ENCODE results near the gene KHNYN. TPM values are rescaled to one million over a fixed set of nuclear protein-coding genes. Genes with fewer than 3 reads are reported as not detected.

KHNYN gene
- total and polyA plus RNA-seq, 9 donors = 35.1 to 84.8 (median 65.2) TPM

DNA sequence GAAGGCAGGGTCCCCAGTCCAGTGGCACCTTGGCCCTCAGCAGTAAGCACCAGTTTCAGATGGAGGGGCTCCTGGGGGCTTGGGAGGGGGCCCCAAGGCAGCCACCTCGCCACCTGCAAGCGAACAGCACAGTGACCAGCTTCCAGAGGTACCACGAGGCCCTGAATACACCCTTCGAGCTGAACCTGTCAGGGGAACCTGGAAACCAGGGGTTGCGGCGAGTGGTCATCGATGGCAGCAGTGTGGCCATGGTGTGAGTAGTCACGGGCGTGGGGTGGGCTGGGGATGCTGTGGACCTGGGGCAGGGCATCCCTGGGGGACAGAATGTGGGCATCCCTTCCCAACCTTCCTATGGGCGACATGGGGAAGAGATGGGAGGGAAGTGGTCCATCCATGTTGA is 19.8 kb upstream of the KHNYN start:
- H3K36me3 ChIP-seq = no peaks in the 10 kb centered on the region
- intact Hi-C loops (cut with DNase I) = no loop called here
- 93 to 95% (median 94%) methylated on average over 10 of the region's 10 CpGs for WGBS, 3 donors

DNA sequence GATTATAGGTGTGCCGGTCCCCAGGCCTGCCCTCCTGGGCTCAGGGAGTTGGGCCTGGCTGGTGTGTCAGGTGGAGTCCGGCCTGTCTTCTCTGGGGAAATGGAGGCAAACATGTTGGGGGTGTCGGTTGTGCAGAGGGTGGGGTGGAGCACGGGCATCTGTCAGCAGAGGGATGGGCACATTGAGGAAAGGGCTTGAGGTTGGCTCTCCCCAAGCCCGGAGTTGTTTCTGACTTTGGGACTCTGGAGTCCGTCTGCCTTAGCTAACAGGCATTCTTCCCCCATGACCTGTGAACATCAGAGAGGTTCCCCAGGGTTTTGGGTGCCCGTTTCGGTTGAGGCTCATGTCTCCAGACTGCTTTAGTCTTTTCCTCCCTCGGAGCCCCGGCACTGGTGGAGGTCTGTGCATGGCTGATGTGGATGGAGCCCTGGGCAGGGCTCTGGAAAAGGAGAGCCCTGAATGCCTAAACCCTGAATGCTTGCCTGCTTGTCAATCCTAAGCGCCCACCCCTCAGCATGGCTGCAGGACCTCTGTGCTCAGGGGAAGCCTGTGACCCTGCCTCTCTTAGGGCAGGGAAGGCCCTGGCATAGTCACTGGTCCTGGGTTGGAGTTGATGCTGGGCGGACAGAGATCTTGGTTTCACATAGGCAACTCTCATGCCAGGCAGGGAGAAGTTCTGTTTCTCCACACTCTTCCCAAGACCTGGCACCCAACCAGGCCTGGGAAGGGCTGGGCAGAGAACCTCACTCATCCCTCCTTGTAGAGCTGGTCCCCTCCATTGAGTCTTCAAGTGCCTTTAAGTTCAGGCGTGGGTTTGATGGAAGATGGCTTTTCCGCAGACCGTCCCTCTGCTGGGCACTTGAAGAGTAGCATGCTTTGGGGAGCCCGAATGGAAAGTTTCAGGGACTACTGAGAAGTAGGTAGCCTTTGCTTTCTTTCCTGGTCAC is 18.0 kb upstream of the KHNYN start:
- Histone ChIP-seq H3K4me3 (no peak overlapping the region), H3K36me3 (no peaks in the 10 kb centered on the region), H3K9me3 (no peaks in the 10 kb centered on the region), H3K4me1 (ENCODE audit: insufficient read depth) (peaks cover 5% of the 10 kb centered on the region), H3K27me3 (no peaks in the 10 kb centered on the region), H3K27ac (no peak overlapping the region)
- no peak for TF ChIP-seq POLR2A (IDR thresholded peaks at IDR 0.05)
- TF ChIP-seq, protein P1, sequence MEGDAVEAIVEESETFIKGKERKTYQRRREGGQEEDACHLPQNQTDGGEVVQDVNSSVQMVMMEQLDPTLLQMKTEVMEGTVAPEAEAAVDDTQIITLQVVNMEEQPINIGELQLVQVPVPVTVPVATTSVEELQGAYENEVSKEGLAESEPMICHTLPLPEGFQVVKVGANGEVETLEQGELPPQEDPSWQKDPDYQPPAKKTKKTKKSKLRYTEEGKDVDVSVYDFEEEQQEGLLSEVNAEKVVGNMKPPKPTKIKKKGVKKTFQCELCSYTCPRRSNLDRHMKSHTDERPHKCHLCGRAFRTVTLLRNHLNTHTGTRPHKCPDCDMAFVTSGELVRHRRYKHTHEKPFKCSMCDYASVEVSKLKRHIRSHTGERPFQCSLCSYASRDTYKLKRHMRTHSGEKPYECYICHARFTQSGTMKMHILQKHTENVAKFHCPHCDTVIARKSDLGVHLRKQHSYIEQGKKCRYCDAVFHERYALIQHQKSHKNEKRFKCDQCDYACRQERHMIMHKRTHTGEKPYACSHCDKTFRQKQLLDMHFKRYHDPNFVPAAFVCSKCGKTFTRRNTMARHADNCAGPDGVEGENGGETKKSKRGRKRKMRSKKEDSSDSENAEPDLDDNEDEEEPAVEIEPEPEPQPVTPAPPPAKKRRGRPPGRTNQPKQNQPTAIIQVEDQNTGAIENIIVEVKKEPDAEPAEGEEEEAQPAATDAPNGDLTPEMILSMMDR (IDR thresholded peaks at IDR 0.05) = peak in 1 of 3 donors; percentile 32
- intact Hi-C loops (cut with DNase I) = no loop called here
- peak in 3 of 5 donors; percentile 26 to 42 (median 31) for DNase-seq
- WGBS, 3 donors = 71 to 76% (median 71%) methylated on average over 16 of the region's 16 CpGs

More for the DNA sequence above, 19.8 kb upstream of the KHNYN start:
- H3K27me3 ChIP-seq = no peaks in the 10 kb centered on the region
- no peak overlapping the region for H3K4me3 ChIP-seq
- no peak for TF ChIP-seq POLR2A (IDR thresholded peaks at IDR 0.05)
- no peaks in the 10 kb centered on the region for H3K9me3 ChIP-seq
- H3K4me1 ChIP-seq (ENCODE audit: insufficient read depth) = peaks cover 6% of the 10 kb centered on the region
- DNase-seq = peak in 1 of 5 donors; percentile 15
- H3K27ac ChIP-seq = no peak overlapping the region

DNA sequence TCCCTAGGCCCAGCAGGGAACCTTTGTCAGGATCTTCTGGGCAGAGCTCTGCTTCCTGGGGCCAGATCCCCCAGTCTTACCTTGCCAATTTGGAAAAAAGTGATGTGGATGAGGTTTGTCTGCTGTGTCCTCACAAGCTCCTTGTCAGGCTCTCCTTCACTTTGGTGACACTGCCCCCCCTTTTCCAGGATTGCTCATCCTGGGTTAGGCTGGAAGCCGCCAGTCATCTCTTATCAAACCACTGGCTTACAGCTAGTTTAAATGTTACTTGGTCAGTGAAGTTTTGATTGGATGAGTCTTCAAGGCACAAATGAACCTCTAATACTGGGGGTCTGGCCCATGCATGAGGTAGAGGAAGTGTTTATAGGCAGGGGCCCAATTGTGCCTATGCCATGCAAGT is 15.7 kb upstream of the KHNYN start:
- intact Hi-C loops (cut with DNase I) = no loop called here
- no peak overlapping the region for H3K27ac ChIP-seq
- WGBS, 3 donors = 100% methylated on average over 1 of the region's 1 CpG
- no peaks in the 10 kb centered on the region for H3K27me3 ChIP-seq
- no peak for TF ChIP-seq EP300 (IDR thresholded peaks at IDR 0.05)
- TF ChIP-seq, protein P1 (IDR thresholded peaks at IDR 0.05) = no peak
- H3K4me1 ChIP-seq (ENCODE audit: insufficient read depth) = peaks cover 16% of the 10 kb centered on the region
- no peaks in the 10 kb centered on the region for H3K9me3 ChIP-seq
- no peak for DNase-seq
- no peak overlapping the region for H3K4me3 ChIP-seq
- H3K36me3 ChIP-seq = no peaks in the 10 kb centered on the region

DNA sequence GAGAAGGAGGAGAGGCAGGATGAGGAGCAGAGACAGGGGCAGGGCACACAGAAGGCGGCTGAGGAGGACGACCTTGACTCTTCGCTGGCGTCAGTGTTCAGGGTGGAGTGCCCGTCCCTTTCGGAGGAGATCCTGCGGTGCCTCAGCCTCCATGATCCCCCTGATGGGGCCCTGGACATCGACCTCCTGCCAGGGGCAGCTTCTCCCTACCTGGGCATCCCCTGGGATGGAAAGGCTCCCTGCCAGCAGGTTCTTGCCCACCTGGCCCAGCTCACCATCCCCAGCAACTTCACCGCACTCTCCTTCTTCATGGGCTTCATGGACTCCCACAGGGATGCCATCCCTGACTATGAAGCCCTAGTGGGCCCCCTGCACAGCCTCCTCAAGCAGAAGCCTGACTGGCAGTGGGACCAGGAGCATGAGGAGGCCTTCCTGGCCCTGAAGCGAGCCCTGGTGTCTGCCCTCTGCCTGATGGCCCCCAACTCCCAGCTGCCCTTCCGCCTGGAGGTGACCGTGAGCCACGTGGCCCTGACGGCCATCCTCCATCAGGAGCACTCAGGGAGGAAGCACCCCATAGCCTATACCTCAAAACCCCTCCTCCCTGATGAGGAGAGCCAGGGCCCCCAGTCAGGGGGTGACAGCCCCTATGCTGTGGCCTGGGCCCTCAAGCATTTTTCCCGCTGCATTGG is 14.9 kb upstream of the KHNYN start:
- TF ChIP-seq POLR2A (IDR thresholded peaks at IDR 0.05) (no peak), EP300 (IDR thresholded peaks at IDR 0.05) (no peak)
- TF ChIP-seq, protein P1 (IDR thresholded peaks at IDR 0.05) = no peak
- DNase-seq = peak in 1 of 5 donors; percentile 26
- Histone ChIP-seq H3K36me3 (no peaks in the 10 kb centered on the region), H3K27ac (no peak overlapping the region), H3K4me3 (no peak overlapping the region), H3K27me3 (no peaks in the 10 kb centered on the region), H3K9me3 (no peaks in the 10 kb centered on the region), H3K4me1 (ENCODE audit: insufficient read depth) (peaks cover 13% of the 10 kb centered on the region)
- intact Hi-C loops (cut with DNase I) = no loop called here
- 77 to 83% (median 81%) methylated on average over 12 to 15 of the region's 15 CpGs for WGBS, 3 donors

Measured in ovary (tissue), 9 donors.